GM12801 (cell line): Measurements from ENCODE around the gene DEFB129.

Source experiments
- TF ChIP-seq, protein P1 (sequence below): IDR thresholded peaks from one replicate; pipeline ENCODE4 v1.5.1; 2011; ENCODE audit warnings: control low read depth; ENCODE audit not compliant: insufficient read length; ENCODE audit errors: extremely low read depth

The DEFB129 gene, protein sequence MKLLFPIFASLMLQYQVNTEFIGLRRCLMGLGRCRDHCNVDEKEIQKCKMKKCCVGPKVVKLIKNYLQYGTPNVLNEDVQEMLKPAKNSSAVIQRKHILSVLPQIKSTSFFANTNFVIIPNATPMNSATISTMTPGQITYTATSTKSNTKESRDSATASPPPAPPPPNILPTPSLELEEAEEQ

DNA sequence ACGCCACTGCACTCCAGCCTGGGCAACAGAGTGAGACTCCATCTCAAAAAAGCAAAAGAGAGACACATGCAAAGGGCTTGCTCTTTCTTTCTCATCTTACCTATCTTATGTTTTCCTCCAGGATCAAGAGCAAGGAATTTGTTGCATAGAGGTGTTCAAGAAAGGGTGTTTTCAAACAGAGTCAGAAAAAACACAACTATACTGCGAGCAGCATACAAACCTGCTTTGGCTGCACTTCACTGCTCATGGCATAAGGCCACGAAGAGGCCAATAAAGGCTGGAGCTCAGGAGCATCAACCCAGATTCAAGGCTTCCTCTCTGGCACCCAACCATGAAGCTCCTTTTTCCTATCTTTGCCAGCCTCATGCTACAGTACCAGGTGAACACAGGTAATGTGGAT lies at the start of gene DEFB129:
TSS of gene DEFB129 (plus strand) at position 301 of the 400 bp plus-strand sequence. CDS start at position 332, 31 bp downstream.
- TF ChIP-seq, protein P1, sequence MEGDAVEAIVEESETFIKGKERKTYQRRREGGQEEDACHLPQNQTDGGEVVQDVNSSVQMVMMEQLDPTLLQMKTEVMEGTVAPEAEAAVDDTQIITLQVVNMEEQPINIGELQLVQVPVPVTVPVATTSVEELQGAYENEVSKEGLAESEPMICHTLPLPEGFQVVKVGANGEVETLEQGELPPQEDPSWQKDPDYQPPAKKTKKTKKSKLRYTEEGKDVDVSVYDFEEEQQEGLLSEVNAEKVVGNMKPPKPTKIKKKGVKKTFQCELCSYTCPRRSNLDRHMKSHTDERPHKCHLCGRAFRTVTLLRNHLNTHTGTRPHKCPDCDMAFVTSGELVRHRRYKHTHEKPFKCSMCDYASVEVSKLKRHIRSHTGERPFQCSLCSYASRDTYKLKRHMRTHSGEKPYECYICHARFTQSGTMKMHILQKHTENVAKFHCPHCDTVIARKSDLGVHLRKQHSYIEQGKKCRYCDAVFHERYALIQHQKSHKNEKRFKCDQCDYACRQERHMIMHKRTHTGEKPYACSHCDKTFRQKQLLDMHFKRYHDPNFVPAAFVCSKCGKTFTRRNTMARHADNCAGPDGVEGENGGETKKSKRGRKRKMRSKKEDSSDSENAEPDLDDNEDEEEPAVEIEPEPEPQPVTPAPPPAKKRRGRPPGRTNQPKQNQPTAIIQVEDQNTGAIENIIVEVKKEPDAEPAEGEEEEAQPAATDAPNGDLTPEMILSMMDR: no peak

DNA sequence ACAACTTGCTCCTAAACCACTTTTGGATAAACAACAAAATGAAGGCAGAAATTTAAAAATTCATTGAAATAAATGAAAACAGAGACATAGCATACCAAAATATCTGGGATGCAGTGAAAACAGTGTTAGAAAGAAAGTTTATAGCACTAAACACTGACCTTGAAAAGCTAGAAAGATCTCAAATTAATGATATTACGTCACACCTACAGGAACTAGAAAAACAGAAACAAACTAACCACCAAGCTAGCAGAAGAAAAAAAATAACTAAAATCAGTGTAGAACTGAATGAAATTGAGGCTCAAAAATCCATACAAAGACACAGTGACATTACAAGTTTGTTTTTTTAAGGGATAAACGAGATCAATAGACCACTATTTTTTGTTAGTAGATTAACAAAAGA lies 42.8 kb upstream of the DEFB129 start:
- TF ChIP-seq, protein P1: no peak

DNA sequence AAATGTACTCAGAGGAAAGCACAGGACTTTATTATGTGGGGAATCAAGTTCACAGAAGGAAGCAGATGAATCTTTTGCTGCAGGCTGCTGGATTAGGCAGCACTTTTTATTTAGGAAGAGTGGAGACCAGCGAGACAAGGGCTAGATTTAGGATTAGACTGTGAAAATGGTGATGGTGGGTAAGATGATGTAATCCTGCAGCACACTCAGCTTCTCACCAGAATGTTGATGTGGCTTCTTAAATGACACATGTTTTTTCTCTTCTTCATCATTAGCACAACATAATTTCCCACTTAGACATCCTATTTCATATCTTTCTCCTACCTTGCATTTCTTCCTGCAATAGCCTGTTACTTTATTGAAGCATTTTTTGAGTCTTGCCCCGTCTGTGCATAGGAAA lies 39.3 kb upstream of the DEFB129 start:
- TF ChIP-seq, protein P1: no peak

DNA sequence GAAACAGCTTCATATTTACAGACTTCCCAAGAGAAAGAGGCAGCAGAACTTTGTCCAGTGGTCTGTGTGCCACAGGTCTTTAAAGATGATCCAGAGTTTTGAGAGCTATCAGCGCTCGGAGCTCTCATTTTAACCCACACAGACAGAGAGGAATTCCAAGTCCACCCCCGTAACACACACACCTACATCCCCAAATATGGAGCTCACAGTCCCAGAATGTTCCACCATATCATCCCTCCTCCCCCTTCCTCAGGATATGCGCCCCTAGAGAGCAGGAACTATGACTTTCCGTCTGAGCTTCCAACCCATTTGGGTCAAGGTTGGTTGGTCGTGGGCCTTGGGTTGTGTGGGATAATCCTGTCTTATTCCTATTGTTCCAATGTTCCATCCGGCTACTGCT lies 37.4 kb upstream of the DEFB129 start, which contains the start of gene DEFB128:
TSS of gene DEFB128 (minus strand) at position 101 of the 400 bp plus-strand sequence. CDS start at position 13, 88 bp downstream.
- TF ChIP-seq, protein P1: no peak

DNA sequence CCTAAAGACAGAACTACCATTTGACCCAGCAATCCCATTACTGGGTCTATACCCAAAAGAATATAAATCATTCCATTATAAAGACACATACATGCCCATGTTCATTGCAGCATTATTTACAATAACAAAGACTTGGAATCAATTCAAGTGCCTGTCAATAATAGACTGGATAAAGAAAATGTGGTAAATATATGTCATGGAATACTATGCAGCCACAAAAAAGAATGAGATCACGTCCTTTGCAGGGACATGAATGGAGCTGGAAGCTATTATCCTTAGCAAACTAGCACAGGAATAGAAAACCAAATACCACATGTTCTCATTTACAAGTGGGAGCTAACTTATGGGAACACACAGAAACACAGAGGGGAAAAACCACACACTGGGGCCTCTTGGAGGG lies 28.8 kb upstream of the DEFB129 start:
- TF ChIP-seq, protein P1: no peak

DNA sequence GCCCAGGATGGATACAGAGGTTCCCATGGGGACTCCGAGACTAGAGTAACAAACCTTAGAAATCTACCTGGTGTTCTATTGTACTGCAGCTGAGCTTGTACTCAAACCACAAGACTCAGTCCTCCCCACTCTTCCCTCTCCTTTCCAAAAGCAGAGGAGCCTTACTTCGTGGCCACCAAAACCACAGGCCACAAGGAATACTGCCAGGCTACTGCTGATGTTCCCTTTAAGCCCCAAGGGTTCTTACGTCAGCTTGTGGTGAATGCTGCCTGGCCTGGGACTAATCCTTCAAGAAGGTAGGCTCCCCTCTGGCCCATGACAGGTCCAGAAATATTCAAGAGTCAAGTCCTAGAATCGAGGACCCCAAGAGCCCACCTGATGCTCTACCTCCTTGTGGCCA lies 27.1 kb upstream of the DEFB129 start:
- TF ChIP-seq, protein P1: no peak

DNA sequence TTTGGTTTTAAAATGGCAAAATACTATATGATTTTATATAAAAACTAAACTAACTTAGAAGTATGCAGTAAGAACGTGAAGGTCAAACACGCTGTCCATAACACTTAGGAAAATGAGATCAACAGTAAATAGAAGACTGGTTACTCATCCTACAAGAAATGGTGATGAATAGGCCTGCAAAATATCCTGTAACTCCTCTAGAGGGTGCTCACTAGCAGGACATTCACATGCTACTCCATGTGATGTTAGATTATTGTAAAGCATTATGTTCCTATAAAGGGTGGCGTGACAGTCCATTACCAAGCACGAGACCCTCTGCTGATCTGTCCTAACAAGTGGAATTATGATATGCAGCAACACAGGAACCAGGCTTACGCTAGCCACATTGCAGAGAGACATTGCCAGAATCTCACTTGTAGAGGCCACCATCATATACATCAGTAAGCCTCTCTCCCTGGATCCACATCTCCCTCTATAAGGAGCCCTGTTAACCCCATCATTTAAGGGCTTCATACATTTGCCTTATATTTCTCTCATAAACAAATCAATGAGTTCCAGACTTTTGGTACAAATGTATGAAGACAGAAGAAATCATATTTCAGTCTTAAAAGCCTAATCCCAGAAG lies 18.0 kb upstream of the DEFB129 start:
- TF ChIP-seq, protein P1: no peak
